Adrenal gland (tissue), 12 donors: ENCODE measurements around the gene METTL5. TPM values are rescaled to one million over a fixed set of nuclear protein-coding genes. Genes with fewer than 3 reads are reported as not detected.
"Not testable (repeated sequence)": the region's sequence is repeated elsewhere in the genome, so short reads cannot be mapped to it uniquely, and the experiment has no call there.

Experiments
- DNase-seq, 7 donors: peaks; one replicate each; pipeline ENCODE4 v3.0.0-alpha.2; 2019 to 2020
- H3K27ac ChIP-seq, 5 donors: fragments of 200-600 bp; sonication (generic) in 4 of 5; 1 replicate in 3 of 5; 2 replicates in 2 of 5; pipeline versions ENCODE4 v1.5.1 to v1.8.0; 2016 to 2020; ENCODE audit warnings: mild to moderate bottlenecking in 1 of 5
- H3K27me3 ChIP-seq: fragments of 200-600 bp; 2 replicates; pipeline ENCODE4 v1.8.0; 2021
- H3K36me3 ChIP-seq, 2 donors: fragments of 200-600 bp; replicated peaks in 1 of 2; 1 replicate in 1 of 2; 2 replicates in 1 of 2; pipeline versions ENCODE4 v1.5.1 to v1.8.0; 2018 to 2022
- H3K4me1 ChIP-seq, 2 donors: fragments of 200-600 bp; replicated peaks in 1 of 2; 1 replicate in 1 of 2; 2 replicates in 1 of 2; pipeline versions ENCODE4 v1.5.1 to v1.8.0; 2018 to 2021
- H3K4me3 ChIP-seq, 4 donors: fragments of 200-600 bp; sonication (generic) in 3 of 4; one replicate each; pipeline ENCODE4 v1.5.1; 2016 to 2018
- H3K9me3 ChIP-seq, 3 donors: fragments of 200-600 bp; sonication (generic) in 1 of 3; replicated peaks in 1 of 3; 1 replicate in 2 of 3; 2 replicates in 1 of 3; pipeline versions ENCODE4 v1.5.1 to v1.8.0; 2016 to 2021
- POLR2A ChIP-seq, 2 donors: fragments of 450-650 bp; IDR thresholded peaks; one replicate each; pipeline ENCODE4 v1.6.1; 2017; ENCODE audit warnings: antibody characterized with exemption in 2 of 2, mild to moderate bottlenecking in 2 of 2, moderate library complexity in 1 of 2
- WGBS, 4 donors: extraction: QIAGEN DNeasy Blood & Tissue Kit in 2 of 4; methylation state at CpG; one replicate each; pipeline versions ENCODE4 v1.1.5 to v1.1.7; 2013 to 2017; 5-methylcytosine and 5-hydroxymethylcytosine counted together
- intact Hi-C, 2 donors: fragments of 100-400 bp; cut with DNase I; formaldehyde crosslinking; loops; one replicate each; pipeline versions ENCODE4 v1.14.1 to v1.15.0; 2022 to 2023
- polyA plus RNA-seq, 3 donors: library from polyadenylated mRNA; stranded (reverse); fragments of 200-250 nt in 2 of 3; fragments of 350-450 nt in 1 of 3; fragmentation: Illumina TruSeq in 1 of 3; extraction: RNeasy Lipid Tissue Mini Kit (QIAGEN cat#74804) in 1 of 3; gene quantifications; one replicate each; pipeline ENCODE4 v1.2.3, GENCODE V29; 2013 to 2014
- total RNA-seq, 9 donors: library from RNA; depleted of rRNA in 4 of 9; stranded (reverse); fragments of >200 nt in 4 of 9; fragments of 120-200 nt in 1 of 9; fragmentation: NEBNext Ultra II Directional in 1 of 9; extraction: Animal tissue kit (Norgen Biotek cat#: 25700) in 1 of 9; gene quantifications; one replicate each; pipeline versions ENCODE4 v1.1.0 to v1.2.4, GENCODE V29; 2013 to 2023
- TF ChIP-seq, protein P1 (sequence below), 6 experiments: fragments of 450-650 bp in 4 of 6; fragments of 200-600 bp in 2 of 6; sonication (generic) in 1 of 6; IDR thresholded peaks; 1 replicate in 5 of 6; 2 replicates in 1 of 6; pipeline versions ENCODE4 v1.5.1 to v1.8.0; 2016 to 2021; ENCODE audit warnings: antibody characterized with exemption in 6 of 6, mild to moderate bottlenecking in 2 of 6, moderate library complexity in 1 of 6
- donor health status: healthy with polysubstance abuse.
- donor health status: Bipolar disorder and iron deficiency.
- donor health status: DM: yes; HTN: yes; CAD: no.
- donor health status: DM: no; HTN: no; CAD: no.
- donor health status: DM: no; HTN: no; CAD: no.
- donor health status: DM: yes; HTN: yes; CAD: no.

METTL5 gene
- total and polyA plus RNA-seq, 12 donors = 18.2 to 89.1 (median 50.2) TPM

DNA sequence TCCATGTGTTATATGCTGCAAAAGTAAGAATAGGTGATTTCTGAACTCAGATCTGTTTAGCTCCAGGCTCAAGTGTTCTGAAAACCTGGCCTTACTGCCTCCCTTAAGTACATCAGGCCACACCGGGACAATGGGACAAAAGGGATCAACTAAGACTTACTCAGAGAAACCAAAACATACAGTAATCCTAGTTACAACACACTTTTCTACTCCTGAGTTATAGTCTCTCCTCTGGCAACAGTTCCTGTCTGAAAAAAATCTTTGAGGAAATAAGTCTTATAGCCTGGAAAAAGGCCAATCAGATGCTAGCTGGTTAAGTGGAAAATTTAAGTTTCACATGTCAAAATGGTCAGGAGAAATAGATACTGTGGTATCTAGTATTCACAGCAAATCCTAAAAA, 5.6 kb downstream of the METTL5 start:
- no peak for TF ChIP-seq POLR2A (IDR thresholded peaks at IDR 0.05)
- TF ChIP-seq, protein P1, sequence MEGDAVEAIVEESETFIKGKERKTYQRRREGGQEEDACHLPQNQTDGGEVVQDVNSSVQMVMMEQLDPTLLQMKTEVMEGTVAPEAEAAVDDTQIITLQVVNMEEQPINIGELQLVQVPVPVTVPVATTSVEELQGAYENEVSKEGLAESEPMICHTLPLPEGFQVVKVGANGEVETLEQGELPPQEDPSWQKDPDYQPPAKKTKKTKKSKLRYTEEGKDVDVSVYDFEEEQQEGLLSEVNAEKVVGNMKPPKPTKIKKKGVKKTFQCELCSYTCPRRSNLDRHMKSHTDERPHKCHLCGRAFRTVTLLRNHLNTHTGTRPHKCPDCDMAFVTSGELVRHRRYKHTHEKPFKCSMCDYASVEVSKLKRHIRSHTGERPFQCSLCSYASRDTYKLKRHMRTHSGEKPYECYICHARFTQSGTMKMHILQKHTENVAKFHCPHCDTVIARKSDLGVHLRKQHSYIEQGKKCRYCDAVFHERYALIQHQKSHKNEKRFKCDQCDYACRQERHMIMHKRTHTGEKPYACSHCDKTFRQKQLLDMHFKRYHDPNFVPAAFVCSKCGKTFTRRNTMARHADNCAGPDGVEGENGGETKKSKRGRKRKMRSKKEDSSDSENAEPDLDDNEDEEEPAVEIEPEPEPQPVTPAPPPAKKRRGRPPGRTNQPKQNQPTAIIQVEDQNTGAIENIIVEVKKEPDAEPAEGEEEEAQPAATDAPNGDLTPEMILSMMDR (IDR thresholded peaks at IDR 0.05) = no peak
- no peak overlapping the region for H3K27ac ChIP-seq
- intact Hi-C loops = no loop called here
- no peak overlapping the region for H3K4me3 ChIP-seq
- H3K4me1 ChIP-seq = peaks cover 3 to 26% of the 10 kb centered on the region in 2 donors
- H3K36me3 ChIP-seq = peaks cover 0 to 21% of the 10 kb centered on the region in 2 donors
- H3K9me3 ChIP-seq = no peaks in the 10 kb centered on the region
- H3K27me3 ChIP-seq = no peaks in the 10 kb centered on the region
- WGBS, 4 donors = 84 to 92% (median 86%) methylated on average over 1 of the region's 1 CpG
- no peak for DNase-seq

DNA sequence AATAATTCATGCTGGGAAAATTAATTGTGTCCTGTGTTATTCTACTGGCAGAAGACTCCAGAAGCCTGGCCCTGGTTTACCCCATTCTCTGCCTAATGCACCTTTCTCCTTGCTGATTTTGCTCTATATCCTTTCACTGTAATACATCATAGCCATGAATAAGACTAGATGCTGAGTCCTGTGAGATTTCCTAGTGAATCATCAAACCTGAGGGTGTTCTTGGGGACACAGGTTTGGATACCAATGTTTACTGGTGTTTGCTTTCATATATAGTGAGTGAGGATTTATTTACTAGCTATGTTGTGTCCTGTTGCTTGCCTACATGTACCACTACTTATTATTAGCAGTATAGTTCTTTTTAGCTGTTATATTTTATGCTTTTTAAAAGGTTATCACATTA, 6.5 kb downstream of the METTL5 start:
- H3K27me3 ChIP-seq = no peaks in the 10 kb centered on the region
- no peak for TF ChIP-seq POLR2A (IDR thresholded peaks at IDR 0.05)
- TF ChIP-seq, protein P1 (IDR thresholded peaks at IDR 0.05) = no peak
- H3K27ac ChIP-seq = no peak overlapping the region
- intact Hi-C loops = no loop called here
- H3K4me3 ChIP-seq = no peak overlapping the region
- H3K9me3 ChIP-seq = no peaks in the 10 kb centered on the region
- peaks cover 0 to 29% of the 10 kb centered on the region in 2 donors for H3K36me3 ChIP-seq
- no peak for DNase-seq
- H3K4me1 ChIP-seq = peaks cover 0 to 18% of the 10 kb centered on the region in 2 donors

DNA sequence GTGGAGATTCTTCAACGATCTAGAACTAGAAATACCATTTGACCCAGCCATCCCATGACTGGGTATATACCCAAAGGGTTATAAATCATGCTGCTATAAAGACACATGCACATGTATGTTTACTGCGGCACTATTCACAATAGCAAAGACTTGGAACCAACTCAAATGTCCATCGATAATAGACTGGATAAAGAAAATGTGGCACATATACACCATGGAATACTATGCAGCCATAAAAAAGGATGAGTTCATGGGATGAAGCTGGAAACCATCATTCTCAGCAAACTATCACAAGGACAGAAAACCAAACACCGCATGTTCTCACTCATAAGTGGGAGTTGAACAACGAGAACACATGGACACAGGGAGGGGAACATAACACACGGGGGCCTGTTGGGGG, 7.3 kb downstream of the METTL5 start:
- H3K9me3 ChIP-seq, H3K4me3 ChIP-seq, H3K4me1 ChIP-seq, H3K27ac ChIP-seq, intact Hi-C loops, H3K27me3 ChIP-seq, DNase-seq: not testable (repeated sequence)
- peaks cover 0 to 38% of the 10 kb centered on the region in 2 donors for H3K36me3 ChIP-seq
- WGBS, 4 donors = 95 to 99% (median 99%) methylated on average over 6 of the region's 6 CpGs

DNA sequence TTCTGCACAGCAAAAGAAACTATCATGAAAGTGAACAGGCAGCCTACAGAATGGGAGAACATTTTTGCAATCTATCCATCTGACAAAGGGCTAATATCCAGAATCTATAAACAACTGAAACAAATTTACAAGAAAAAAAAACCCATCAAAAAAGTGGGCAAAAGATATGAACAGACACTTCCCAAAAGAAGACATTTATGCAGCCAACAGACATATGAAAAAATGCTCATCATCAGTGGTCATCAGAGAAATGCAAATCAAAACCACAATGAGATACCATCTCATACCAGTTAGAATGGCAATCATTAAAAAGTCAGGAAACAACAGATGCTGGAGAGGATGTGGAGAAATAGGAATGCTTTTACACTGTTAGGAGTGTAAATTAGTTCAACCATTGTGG, 7.7 kb downstream of the METTL5 start:
- H3K4me3 ChIP-seq, intact Hi-C loops, DNase-seq, H3K9me3 ChIP-seq, H3K4me1 ChIP-seq, H3K27ac ChIP-seq, H3K27me3 ChIP-seq: not testable (repeated sequence)
- peaks cover 0 to 42% of the 10 kb centered on the region in 2 donors for H3K36me3 ChIP-seq

DNA sequence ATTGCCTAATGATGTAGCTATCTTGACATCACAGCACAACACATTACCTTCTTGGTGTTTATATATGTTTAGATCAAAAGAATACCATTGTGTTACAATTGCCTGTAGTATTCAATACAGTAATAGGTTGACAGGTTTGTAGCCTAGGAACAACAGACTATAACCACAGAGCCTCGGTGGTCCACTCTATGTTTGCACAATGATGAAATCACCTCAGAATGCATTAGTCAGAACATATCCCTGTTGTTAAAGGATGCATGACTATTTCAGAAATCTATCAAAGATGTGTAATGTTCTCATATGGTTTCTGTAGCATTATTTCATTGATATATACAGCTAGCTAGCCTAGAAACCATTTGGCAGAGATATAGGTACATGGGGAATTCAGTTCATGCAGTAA, 8.9 kb downstream of the METTL5 start:
- 65 to 92% (median 77%) methylated on average over 1 of the region's 1 CpG for WGBS, 4 donors
- no peak for TF ChIP-seq POLR2A (IDR thresholded peaks at IDR 0.05)
- TF ChIP-seq, protein P1 (IDR thresholded peaks at IDR 0.05) = no peak
- Histone ChIP-seq H3K4me1 (no peaks in the 10 kb centered on the region), H3K4me3 (no peak overlapping the region), H3K27ac (no peak overlapping the region), H3K27me3 (no peaks in the 10 kb centered on the region), H3K36me3 (peaks cover 0 to 53% of the 10 kb centered on the region in 2 donors), H3K9me3 (no peaks in the 10 kb centered on the region)
- intact Hi-C loops = no loop called here
- no peak for DNase-seq
